Measurements from ENCODE around the gene ATP8A2. TPM values are rescaled to one million over a fixed set of nuclear protein-coding genes. Genes with fewer than 3 reads are reported as not detected.

The ATP8A2 gene
- polyA plus RNA-seq, 3 donors = not detected

DNA sequence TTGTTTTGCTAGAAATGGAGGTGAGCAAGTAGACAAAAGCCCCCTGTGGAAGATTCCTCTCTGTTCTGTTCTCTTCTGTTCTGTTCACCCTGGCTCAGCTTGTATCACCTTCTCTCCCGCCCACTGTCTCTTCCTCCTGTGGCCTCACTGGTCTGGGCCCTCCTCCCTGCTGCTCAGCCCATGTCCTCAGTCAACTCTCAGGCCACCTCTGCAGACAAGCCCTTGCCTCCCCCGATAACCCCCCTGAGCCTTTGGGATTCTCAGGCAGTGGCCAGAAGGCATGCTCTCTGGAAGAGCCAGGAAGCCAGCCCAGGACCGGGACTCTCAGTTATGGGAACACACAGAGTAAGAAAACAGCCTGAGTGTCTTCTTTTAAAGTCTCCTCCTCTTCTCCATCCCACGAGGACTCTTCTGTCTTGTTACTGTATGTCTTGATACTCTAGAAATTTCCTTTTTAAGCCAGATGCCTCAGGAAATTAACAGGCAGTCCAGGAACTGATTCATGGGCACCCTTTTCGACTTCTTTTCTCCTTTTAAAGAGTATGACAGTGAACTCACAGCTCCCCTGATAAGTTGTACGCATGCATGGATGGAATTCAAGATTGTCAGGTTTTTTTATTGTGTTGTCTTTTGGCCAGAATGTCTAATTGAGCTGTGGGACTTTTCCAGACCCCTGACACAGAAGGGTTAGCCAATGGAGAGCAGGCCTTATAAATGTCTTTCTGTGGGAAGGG, 646.3 kb downstream of the ATP8A2 start:
- no peak for DNase-seq
- intact Hi-C loops (cut with micrococcal nuclease) = no loop called here
- H3K9ac ChIP-seq (ENCODE audit: insufficient read depth, low read length, poor library complexity, severe bottlenecking) = no peak overlapping the region
- Mint-ChIP-seq H3K4me1 (no peaks in the 10 kb centered on the region), H3K36me3 (no peaks in the 10 kb centered on the region), H3K9me3 (peaks cover 0 to 6% (median 2%) of the 10 kb centered on the region in 7 donors), H3K4me3 (no peak overlapping the region), H3K27me3 (ENCODE audit: low read depth in 3 of 3) (peaks cover 2 to 10% (median 7%) of the 10 kb centered on the region in 3 donors), H3K27ac (no peak overlapping the region)
- H3K9me3 ChIP-seq (replicated peaks in 1 of 2; ENCODE audit: control insufficient read depth in 1 of 2, insufficient read depth in 1 of 2, low read length in 2 of 2) = peaks cover 0 to 3% of the 10 kb centered on the region in 2 donors
- H4K20me1 ChIP-seq (ENCODE audit: insufficient read depth, low read length) = no peaks in the 10 kb centered on the region
- TF ChIP-seq, protein P1, sequence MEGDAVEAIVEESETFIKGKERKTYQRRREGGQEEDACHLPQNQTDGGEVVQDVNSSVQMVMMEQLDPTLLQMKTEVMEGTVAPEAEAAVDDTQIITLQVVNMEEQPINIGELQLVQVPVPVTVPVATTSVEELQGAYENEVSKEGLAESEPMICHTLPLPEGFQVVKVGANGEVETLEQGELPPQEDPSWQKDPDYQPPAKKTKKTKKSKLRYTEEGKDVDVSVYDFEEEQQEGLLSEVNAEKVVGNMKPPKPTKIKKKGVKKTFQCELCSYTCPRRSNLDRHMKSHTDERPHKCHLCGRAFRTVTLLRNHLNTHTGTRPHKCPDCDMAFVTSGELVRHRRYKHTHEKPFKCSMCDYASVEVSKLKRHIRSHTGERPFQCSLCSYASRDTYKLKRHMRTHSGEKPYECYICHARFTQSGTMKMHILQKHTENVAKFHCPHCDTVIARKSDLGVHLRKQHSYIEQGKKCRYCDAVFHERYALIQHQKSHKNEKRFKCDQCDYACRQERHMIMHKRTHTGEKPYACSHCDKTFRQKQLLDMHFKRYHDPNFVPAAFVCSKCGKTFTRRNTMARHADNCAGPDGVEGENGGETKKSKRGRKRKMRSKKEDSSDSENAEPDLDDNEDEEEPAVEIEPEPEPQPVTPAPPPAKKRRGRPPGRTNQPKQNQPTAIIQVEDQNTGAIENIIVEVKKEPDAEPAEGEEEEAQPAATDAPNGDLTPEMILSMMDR (IDR thresholded peaks at IDR 0.05) = no peak
- no peak overlapping the region for H3K27ac ChIP-seq (ENCODE audit: low read depth in 1 of 2, low read length in 2 of 2)
- no peaks in the 10 kb centered on the region for H3K4me1 ChIP-seq (ENCODE audit: control insufficient read depth in 1 of 2, insufficient read depth in 2 of 2, low read length in 2 of 2)
- whole genome bisulfite sequencing (ENCODE audit: insufficient coverage) = 86% methylated on average over 3 of the region's 6 CpGs
- H3K36me3 ChIP-seq (replicated peaks in 1 of 2; ENCODE audit: control insufficient read depth in 1 of 2, insufficient read depth in 2 of 2, low read length in 2 of 2) = no peaks in the 10 kb centered on the region
- H3K4me2 ChIP-seq (replicated peaks; ENCODE audit: extremely low read depth, low read length, poor library complexity, severe bottlenecking) = no peak overlapping the region
- H3K4me3 ChIP-seq (replicated peaks in 1 of 3; ENCODE audit: low read depth in 2 of 3, low read length in 3 of 3) = no peak overlapping the region
- H3K79me2 ChIP-seq (ENCODE audit: insufficient read depth, low read length) = no peaks in the 10 kb centered on the region
- no peaks in the 10 kb centered on the region for H3K27me3 ChIP-seq (ENCODE audit: control insufficient read depth in 2 of 2, insufficient read depth in 2 of 2, low read length in 2 of 2)
- no peak overlapping the region for H2AFZ ChIP-seq (ENCODE audit: insufficient read depth, low read depth, low read length, poor library complexity, severe bottlenecking)

DNA sequence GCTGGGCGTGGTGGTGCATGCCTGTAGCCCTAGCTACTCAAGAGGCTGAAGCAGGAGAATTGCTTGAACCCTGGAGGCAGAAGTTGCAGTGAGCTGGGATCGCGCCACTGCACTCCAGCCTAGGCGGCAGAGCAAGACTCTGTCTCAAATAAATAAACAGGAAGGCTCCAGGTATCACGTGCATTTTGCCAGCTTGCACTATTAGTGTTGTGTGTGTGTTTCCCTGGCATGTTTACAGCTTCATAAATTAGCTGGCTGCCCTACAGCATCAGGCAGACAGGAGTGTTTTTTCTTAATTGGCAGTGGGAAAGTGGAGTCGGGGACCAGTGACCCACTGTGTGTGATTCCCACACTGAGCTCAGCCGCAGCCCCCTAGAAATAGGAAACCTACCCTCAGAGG, 647.5 kb downstream of the ATP8A2 start:
- Histone ChIP-seq H3K4me1 (ENCODE audit: control insufficient read depth in 1 of 2, insufficient read depth in 2 of 2, low read length in 2 of 2) (no peaks in the 10 kb centered on the region), H3K27me3 (ENCODE audit: control insufficient read depth in 2 of 2, insufficient read depth in 2 of 2, low read length in 2 of 2) (no peaks in the 10 kb centered on the region), H3K36me3 (replicated peaks in 1 of 2; ENCODE audit: control insufficient read depth in 1 of 2, insufficient read depth in 2 of 2, low read length in 2 of 2) (no peaks in the 10 kb centered on the region), H3K9ac (ENCODE audit: insufficient read depth, low read length, poor library complexity, severe bottlenecking) (no peak overlapping the region), H3K4me3 (replicated peaks in 1 of 3; ENCODE audit: low read depth in 2 of 3, low read length in 3 of 3) (no peak overlapping the region), H3K27ac (ENCODE audit: low read depth in 1 of 2, low read length in 2 of 2) (no peak overlapping the region), H3K9me3 (replicated peaks in 1 of 2; ENCODE audit: control insufficient read depth in 1 of 2, insufficient read depth in 1 of 2, low read length in 2 of 2) (no peaks in the 10 kb centered on the region), H3K79me2 (ENCODE audit: insufficient read depth, low read length) (no peaks in the 10 kb centered on the region), H3K4me2 (replicated peaks; ENCODE audit: extremely low read depth, low read length, poor library complexity, severe bottlenecking) (no peak overlapping the region), H4K20me1 (ENCODE audit: insufficient read depth, low read length) (no peaks in the 10 kb centered on the region), H2AFZ (ENCODE audit: insufficient read depth, low read depth, low read length, poor library complexity, severe bottlenecking) (no peak overlapping the region)
- peaks cover 2 to 6% (median 3%) of the 10 kb centered on the region in 3 donors for H3K27me3 Mint-ChIP-seq (ENCODE audit: low read depth in 3 of 3)
- H3K9me3 Mint-ChIP-seq = peaks cover 0 to 3% (median 0%) of the 10 kb centered on the region in 7 donors
- H3K4me3 Mint-ChIP-seq = no peak overlapping the region
- no peaks in the 10 kb centered on the region for H3K36me3 Mint-ChIP-seq
- DNase-seq = no peak
- intact Hi-C loops (cut with micrococcal nuclease) = no loop called here
- TF ChIP-seq, protein P1 (IDR thresholded peaks at IDR 0.05) = no peak
- no peaks in the 10 kb centered on the region for H3K4me1 Mint-ChIP-seq
- 96% methylated on average over 5 of the region's 7 CpGs for WGBS (ENCODE audit: insufficient coverage)
- no peak overlapping the region for H3K27ac Mint-ChIP-seq

All from CD14-positive monocyte (primary cell).